HEK293 (cell line): ENCODE data around the gene RAC3.

Experiments used
- ZNF580 ChIP-seq: fragments of 450-650 bp; formaldehyde crosslinking; IDR thresholded peaks from 2 replicates; pipeline ENCODE4 v1.5.1; 2016; ENCODE audit warnings: missing biosample characterization, missing genetic modification characterization
- TF ChIP-seq, protein P1 (sequence below): fragments of 450-650 bp; formaldehyde crosslinking; IDR thresholded peaks from 2 replicates; pipeline ENCODE4 v1.5.1; 2016; ENCODE audit warnings: missing biosample characterization, missing genetic modification characterization

- TF ChIP-seq, protein P1, sequence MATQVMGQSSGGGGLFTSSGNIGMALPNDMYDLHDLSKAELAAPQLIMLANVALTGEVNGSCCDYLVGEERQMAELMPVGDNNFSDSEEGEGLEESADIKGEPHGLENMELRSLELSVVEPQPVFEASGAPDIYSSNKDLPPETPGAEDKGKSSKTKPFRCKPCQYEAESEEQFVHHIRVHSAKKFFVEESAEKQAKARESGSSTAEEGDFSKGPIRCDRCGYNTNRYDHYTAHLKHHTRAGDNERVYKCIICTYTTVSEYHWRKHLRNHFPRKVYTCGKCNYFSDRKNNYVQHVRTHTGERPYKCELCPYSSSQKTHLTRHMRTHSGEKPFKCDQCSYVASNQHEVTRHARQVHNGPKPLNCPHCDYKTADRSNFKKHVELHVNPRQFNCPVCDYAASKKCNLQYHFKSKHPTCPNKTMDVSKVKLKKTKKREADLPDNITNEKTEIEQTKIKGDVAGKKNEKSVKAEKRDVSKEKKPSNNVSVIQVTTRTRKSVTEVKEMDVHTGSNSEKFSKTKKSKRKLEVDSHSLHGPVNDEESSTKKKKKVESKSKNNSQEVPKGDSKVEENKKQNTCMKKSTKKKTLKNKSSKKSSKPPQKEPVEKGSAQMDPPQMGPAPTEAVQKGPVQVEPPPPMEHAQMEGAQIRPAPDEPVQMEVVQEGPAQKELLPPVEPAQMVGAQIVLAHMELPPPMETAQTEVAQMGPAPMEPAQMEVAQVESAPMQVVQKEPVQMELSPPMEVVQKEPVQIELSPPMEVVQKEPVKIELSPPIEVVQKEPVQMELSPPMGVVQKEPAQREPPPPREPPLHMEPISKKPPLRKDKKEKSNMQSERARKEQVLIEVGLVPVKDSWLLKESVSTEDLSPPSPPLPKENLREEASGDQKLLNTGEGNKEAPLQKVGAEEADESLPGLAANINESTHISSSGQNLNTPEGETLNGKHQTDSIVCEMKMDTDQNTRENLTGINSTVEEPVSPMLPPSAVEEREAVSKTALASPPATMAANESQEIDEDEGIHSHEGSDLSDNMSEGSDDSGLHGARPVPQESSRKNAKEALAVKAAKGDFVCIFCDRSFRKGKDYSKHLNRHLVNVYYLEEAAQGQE (tag by site-specific recombination): no peak
- no peak for TF ChIP-seq ZNF580
Observed at GRCh38 chr17:81984773-81985410, 46.6 kb upstream of the RAC3 start.
